ENCODE measurements around the gene LRP6.

LRP6 gene

GRCh38 chr12:12099102-12099501 lies 167.7 kb downstream of the LRP6 start:
- TF ChIP-seq RAD21 (IDR thresholded peaks at IDR 0.05; ENCODE audit: low read depth) (no peak), NFIC (IDR thresholded peaks at IDR 0.05) (no peak), TEAD4 (IDR thresholded peaks at IDR 0.05) (no peak), CREB1 (IDR thresholded peaks at IDR 0.05; ENCODE audit: low read depth) (no peak), TAF1 (IDR thresholded peaks at IDR 0.05; ENCODE audit: low read depth) (no peak)

GRCh38 chr12:12098691-12099015 lies 168.2 kb downstream of the LRP6 start:
- TF ChIP-seq RAD21 (IDR thresholded peaks at IDR 0.05; ENCODE audit: low read depth) (no peak), TAF1 (IDR thresholded peaks at IDR 0.05; ENCODE audit: low read depth) (no peak), NFIC (IDR thresholded peaks at IDR 0.05) (no peak), REST (IDR thresholded peaks at IDR 0.05; ENCODE audit: low read depth) (no peak), TCF12 (IDR thresholded peaks at IDR 0.05; ENCODE audit: low read depth) (no peak), ZBTB7A (IDR thresholded peaks at IDR 0.05; ENCODE audit: low read depth) (no peak), TEAD4 (IDR thresholded peaks at IDR 0.05) (no peak), USF1 (IDR thresholded peaks at IDR 0.05) (no peak), EGR1 (IDR thresholded peaks at IDR 0.05) (no peak), YY1 (IDR thresholded peaks at IDR 0.05; ENCODE audit: low read depth) (no peak), CREB1 (IDR thresholded peaks at IDR 0.05; ENCODE audit: low read depth) (no peak), CEBPB (IDR thresholded peaks at IDR 0.05) (no peak), EP300 (IDR thresholded peaks at IDR 0.05; ENCODE audit: borderline replicate concordance) (no peak), MAX (IDR thresholded peaks at IDR 0.05) (no peak)

- TF ChIP-seq EGR1 (IDR thresholded peaks at IDR 0.05): no peak
- no peak for TF ChIP-seq MAX (IDR thresholded peaks at IDR 0.05)
- TF ChIP-seq TCF12 (IDR thresholded peaks at IDR 0.05; ENCODE audit: low read depth): no peak
- no peak for TF ChIP-seq TEAD4 (IDR thresholded peaks at IDR 0.05)
- no peak for TF ChIP-seq ZBTB7A (IDR thresholded peaks at IDR 0.05; ENCODE audit: low read depth)
- no peak for TF ChIP-seq YY1 (IDR thresholded peaks at IDR 0.05; ENCODE audit: low read depth)
- TF ChIP-seq EP300 (IDR thresholded peaks at IDR 0.05; ENCODE audit: borderline replicate concordance): no peak
- TF ChIP-seq NFIC (IDR thresholded peaks at IDR 0.05): no peak
- TF ChIP-seq CEBPB (IDR thresholded peaks at IDR 0.05): no peak
- no peak for TF ChIP-seq RAD21 (IDR thresholded peaks at IDR 0.05; ENCODE audit: low read depth)
These were observed 168.8 kb downstream of the LRP6 start for GRCh38 chr12:12097891-12098690.

- TF ChIP-seq ZBTB7A (IDR thresholded peaks at IDR 0.05; ENCODE audit: low read depth): no peak
- TF ChIP-seq EGR1 (IDR thresholded peaks at IDR 0.05): no peak
These were observed 171.8 kb downstream of the LRP6 start for GRCh38 chr12:12095021-12095420.

- TF ChIP-seq USF1 (IDR thresholded peaks at IDR 0.05) (no peak), FOXM1 (IDR thresholded peaks at IDR 0.05; ENCODE audit: borderline replicate concordance, low read depth) (no peak)
These were observed 172.4 kb downstream of the LRP6 start for GRCh38 chr12:12094481-12094880.

- TF ChIP-seq RAD21 (IDR thresholded peaks at IDR 0.05; ENCODE audit: low read depth): no peak
- TF ChIP-seq TEAD4 (IDR thresholded peaks at IDR 0.05): 0 out of 2 replicates have a peak, but pooled peaks have one; percentile 11
- TF ChIP-seq CREB1 (IDR thresholded peaks at IDR 0.05; ENCODE audit: low read depth): no peak
- TF ChIP-seq YY1 (IDR thresholded peaks at IDR 0.05; ENCODE audit: low read depth): no peak
- peak; percentile 64; the same call in 1 of the 2 replicates for TF ChIP-seq MAX (IDR thresholded peaks at IDR 0.05)
- no peak for TF ChIP-seq REST (IDR thresholded peaks at IDR 0.05; ENCODE audit: low read depth)
- peak; percentile 41 for TF ChIP-seq NFIC (IDR thresholded peaks at IDR 0.05)
- no peak for TF ChIP-seq TAF1 (IDR thresholded peaks at IDR 0.05; ENCODE audit: low read depth)
These were observed 174.7 kb downstream of the LRP6 start for GRCh38 chr12:12091977-12092663.

Measured in Ishikawa (cell line).